Pancreas (tissue), 10 donors: Measurements from ENCODE around the gene PIGO. TPM values are rescaled to one million over a fixed set of nuclear protein-coding genes. Genes with fewer than 3 reads are reported as not detected.

Experiments
- ATAC-seq, 4 donors: fragments of 200-7000 bp; cut with Tn5 transposase; one replicate each; pipeline versions ENCODE4 v1.8.0 to v1.9.1; 2020; ENCODE audit warnings: mild to moderate bottlenecking in 4 of 4, moderate library complexity in 4 of 4
- DNase-seq, 6 donors: peaks; one replicate each; pipeline ENCODE4 v3.0.0-alpha.2; 2020
- FAIRE-seq: peaks from 2 replicates; lab custom pipeline; 2012; peaks lifted over from hg19 to GRCh38; lab: Jason Lieb, UNC
- H3K27ac ChIP-seq, 4 donors: fragments of 200-600 bp; sonication (generic); 1 replicate in 3 of 4; 2 replicates in 1 of 4; pipeline versions ENCODE4 v1.5.0 to v1.8.0; 2020
- H3K27me3 ChIP-seq, 4 donors: fragments of 200-600 bp; one replicate each; pipeline ENCODE4 v1.8.0; 2021
- H3K36me3 ChIP-seq, 3 donors: fragments of 200-600 bp; sonication (generic) in 1 of 3; one replicate each; pipeline versions ENCODE4 v1.5.0 to v1.8.0; 2020 to 2021
- H3K4me1 ChIP-seq, 3 donors: fragments of 200-600 bp; one replicate each; pipeline ENCODE4 v1.8.0; 2021
- H3K4me3 ChIP-seq, 4 donors: fragments of 200-600 bp; sonication (generic) in 2 of 4; one replicate each; pipeline versions ENCODE4 v1.5.0 to v1.8.0; 2020 to 2021
- H3K9me3 ChIP-seq, 4 donors: fragments of 200-600 bp; one replicate each; pipeline ENCODE4 v1.8.0; 2021
- CTCF ChIP-seq, 4 donors: fragments of 200-600 bp; sonication (generic) in 3 of 4; IDR thresholded peaks; one replicate each; pipeline versions ENCODE4 v1.5.0 to v1.8.0; 2021; ENCODE audit warnings: antibody characterized with exemption in 4 of 4
- WGBS, 2 donors: extraction: QIAGEN DNeasy Blood & Tissue Kit; methylation state at CpG; one replicate each; pipeline ENCODE4 v1.1.7; 2013; 5-methylcytosine and 5-hydroxymethylcytosine counted together
- intact Hi-C, 3 donors: fragments of 100-400 bp; cut with DNase I; formaldehyde crosslinking; loops; one replicate each; pipeline versions ENCODE4 v1.11.1 to v1.14.2; 2022
- polyA plus RNA-seq, 2 donors: library from polyadenylated mRNA; stranded (reverse); fragments of 200-250 nt; gene quantifications; one replicate each; pipeline ENCODE4 v1.2.3, GENCODE V29; 2013
- total RNA-seq, 6 donors: library from RNA; stranded (reverse); fragmentation: NEBNext Ultra II Directional in 4 of 6; extraction: Animal tissue kit (Norgen Biotek cat#: 25700) in 4 of 6; gene quantifications; one replicate each; pipeline versions ENCODE4 v1.2.1 to v1.2.4, GENCODE V29; 2021 to 2023
- donor health status: healthy with polysubstance abuse.
- donor health status: DM: no; HTN: no; CAD: no; lungs with moderate emphysema.
- donor health status: DM: no; HTN: no; CAD: no.
- donor health status: control.
- donor health status: control.
- donor health status: Bipolar disorder and iron deficiency.
- donor health status: DM: yes; HTN: yes; CAD: no.
- donor health status: DM: no; HTN: no; CAD: no.
- donor health status: DM: no; HTN: no; CAD: no.
- donor health status: DM: yes; HTN: yes; CAD: no.

The PIGO gene
- total and polyA plus RNA-seq, 8 donors = 14.2 to 26.1 (median 17.7) TPM

GRCh38 chr9:35104586-35104985 is 8.2 kb upstream of the PIGO start:
- peaks cover 0 to 12% (median 0%) of the 10 kb centered on the region in 3 donors for H3K36me3 ChIP-seq
- DNase-seq (no peak), FAIRE-seq (no peak), ATAC-seq (no peak)
- 90% methylated on average over 4 of the region's 4 CpGs for WGBS, 2 donors
- no peak overlapping the region for H3K4me3 ChIP-seq
- peaks cover 0 to 14% (median 6%) of the 10 kb centered on the region in 3 donors for H3K4me1 ChIP-seq
- H3K27ac ChIP-seq = no peak overlapping the region
- TF ChIP-seq CTCF (IDR thresholded peaks at IDR 0.05) = no peak
- intact Hi-C loops = no loop called here
- no peaks in the 10 kb centered on the region for H3K9me3 ChIP-seq
- no peaks in the 10 kb centered on the region for H3K27me3 ChIP-seq

- peaks cover 0 to 12% (median 0%) of the 10 kb centered on the region in 3 donors for H3K36me3 ChIP-seq
- peak overlapping the region in 2 of 4 donors; percentile 66 to 76 for H3K4me3 ChIP-seq
- peak in 1 of 4 donors; percentile 1 for ATAC-seq
- no peak for TF ChIP-seq CTCF (IDR thresholded peaks at IDR 0.05)
- H3K4me1 ChIP-seq = peaks cover 0 to 14% (median 6%) of the 10 kb centered on the region in 3 donors
- peak overlapping the region; percentile 61 to 85 (median 73) for H3K27ac ChIP-seq
- DNase-seq = no peak
- no peaks in the 10 kb centered on the region for H3K9me3 ChIP-seq
- intact Hi-C loops = no loop called here
- 33 to 38% methylated on average over 5 of the region's 5 CpGs for WGBS, 2 donors
- no peaks in the 10 kb centered on the region for H3K27me3 ChIP-seq
- no peak for FAIRE-seq
These were observed 7.3 kb upstream of the PIGO start for GRCh38 chr9:35103660-35104191.

DNA sequence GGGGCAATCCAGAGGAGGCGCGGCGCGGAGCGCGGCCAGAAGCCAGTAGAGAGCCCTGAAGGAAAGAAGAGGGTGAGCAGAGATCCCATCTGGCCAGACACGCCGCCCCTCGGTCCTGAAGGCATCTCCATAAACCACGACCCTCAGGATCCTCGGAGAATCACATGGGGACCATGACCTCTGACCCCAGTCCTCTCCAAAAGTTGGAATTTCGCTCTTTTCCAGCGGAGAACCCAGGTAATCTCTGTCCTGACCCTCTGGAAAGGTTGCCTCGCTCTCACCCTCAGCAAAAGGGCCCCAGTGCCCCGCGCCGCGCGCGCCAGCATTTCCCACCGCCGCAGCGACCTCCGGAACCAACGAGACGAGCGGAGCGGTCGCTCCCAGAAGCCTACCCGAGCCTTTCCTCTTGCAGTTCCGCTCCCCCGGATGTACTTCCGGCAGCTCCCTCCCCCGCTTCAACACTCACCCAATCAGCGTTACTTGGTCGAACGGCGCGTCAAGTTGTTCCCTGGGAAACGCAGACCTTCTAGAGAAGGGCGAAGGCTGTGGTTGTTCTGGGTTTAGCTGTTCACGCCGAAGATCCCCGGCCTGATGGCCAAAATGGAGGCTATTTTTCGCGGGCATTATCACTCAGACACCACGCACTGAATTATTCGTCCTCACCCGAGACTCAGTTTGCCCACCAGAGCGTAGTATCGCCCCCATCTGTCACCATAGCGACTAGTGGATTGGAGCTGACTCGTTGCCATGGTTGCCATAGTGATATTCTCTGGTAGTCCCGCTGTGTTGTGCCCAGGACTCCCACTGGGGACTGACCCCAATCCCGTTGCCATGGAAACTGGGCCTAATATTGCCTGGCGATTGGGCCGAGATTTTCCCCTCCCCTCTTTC is 6.6 kb upstream of the PIGO start, which contains the start of gene STOML2:
Gene STOML2 (minus strand): TSS at position 363 of the 891 bp plus-strand sequence. CDS start 37 bp downstream, at position 326.
- ATAC-seq = peak; percentile 99
- Histone ChIP-seq H3K27ac (peak within 1 kb of the TSS; percentile 61 to 85 (median 73)), H3K36me3 (peaks cover 0 to 6% (median 0%) of the 10 kb centered on the region in 3 donors), H3K4me3 (peak within 1 kb of the TSS; percentile 66 to 76 (median 70)), H3K27me3 (no peaks in the 10 kb centered on the region), H3K4me1 (peaks cover 0 to 14% (median 6%) of the 10 kb centered on the region in 3 donors), H3K9me3 (no peaks in the 10 kb centered on the region)
- peak; percentile 13 for FAIRE-seq
- 0% methylated on average over 57 of the region's 57 CpGs for WGBS, 2 donors
- peak; percentile 85 to 96 (median 94) for DNase-seq
- intact Hi-C loops = no loop called here
- TF ChIP-seq CTCF (IDR thresholded peaks at IDR 0.05) = no peak

- H3K4me3 ChIP-seq = peak overlapping the region; percentile 66 to 76 (median 70)
- peak overlapping the region; percentile 61 to 85 (median 73) for H3K27ac ChIP-seq
- WGBS, 2 donors = 3% methylated on average over 10 of the region's 10 CpGs
- H3K27me3 ChIP-seq = no peaks in the 10 kb centered on the region
- intact Hi-C loops = no loop called here
- peaks cover 0 to 3% (median 0%) of the 10 kb centered on the region in 3 donors for H3K36me3 ChIP-seq
- peaks cover 0 to 14% (median 6%) of the 10 kb centered on the region in 3 donors for H3K4me1 ChIP-seq
- H3K9me3 ChIP-seq = no peaks in the 10 kb centered on the region
- no peak for TF ChIP-seq CTCF (IDR thresholded peaks at IDR 0.05)
- FAIRE-seq (no peak), DNase-seq (no peak), ATAC-seq (peak; percentile 39 to 57 (median 52))
These were observed 6.0 kb upstream of the PIGO start for GRCh38 chr9:35102465-35102768.
